ENCODE measurements around the gene SCUBE3.

SCUBE3 gene

GRCh38 chr6:35184580-35185301 is 29.0 kb upstream of the SCUBE3 start:
- peaks cover 0 to 3% of the 10 kb centered on the region in 2 donors for H3K4me1 ChIP-seq (ENCODE audit: control insufficient read depth in 2 of 2, insufficient read depth in 1 of 2, low read depth in 1 of 2, low read length in 2 of 2)
- H3K4me3 ChIP-seq (ENCODE audit: low read length in 2 of 2) = no peak overlapping the region
- no peak overlapping the region for H3K4me2 ChIP-seq (ENCODE audit: insufficient read depth, low read length, poor library complexity, severe bottlenecking)
- H3K27me3 ChIP-seq (ENCODE audit: control insufficient read depth in 3 of 3, insufficient read depth in 3 of 3, low read depth in 1 of 3, low read length in 3 of 3) = peaks cover 0 to 6% (median 0%) of the 10 kb centered on the region in 3 experiments
- no peak overlapping the region for H2BK5ac ChIP-seq (ENCODE audit: low read length)
- no peak for DNase-seq (ENCODE audit: low spot score)
- H2BK12ac ChIP-seq (ENCODE audit: low read length) = no peak overlapping the region
- H2AFZ ChIP-seq (ENCODE audit: low read length) = no peak overlapping the region
- no peaks in the 10 kb centered on the region for H3K79me1 ChIP-seq (ENCODE audit: low read depth, low read length)
- H3K27ac ChIP-seq (replicated peaks; ENCODE audit: low read length) = no peak overlapping the region
- no CpG with 5 or more reads among the region's 9 CpGs for WGBS, 2 donors (ENCODE audit: extremely low coverage in 2 of 2, insufficient read length in 2 of 2, insufficient replicate concordance in 1 of 2)
- H3K36me3 ChIP-seq (replicated peaks in 1 of 2; ENCODE audit: control insufficient read depth in 2 of 2, insufficient read depth in 2 of 2, low read length in 2 of 2) = no peaks in the 10 kb centered on the region
- H2BK15ac ChIP-seq (ENCODE audit: low read length) = no peak overlapping the region
- H3K9me3 ChIP-seq (replicated peaks in 1 of 2; ENCODE audit: control insufficient read depth in 2 of 2, insufficient read depth in 1 of 2, low read depth in 1 of 2, low read length in 2 of 2) = peaks cover 0 to 5% of the 10 kb centered on the region in 2 donors
- H3K4ac ChIP-seq (ENCODE audit: low read length) = no peak overlapping the region
- H3K14ac ChIP-seq (ENCODE audit: low read length) = no peak overlapping the region
- H4K91ac ChIP-seq (ENCODE audit: low read depth, low read length, poor library complexity) = no peak overlapping the region
- H3K9ac ChIP-seq (ENCODE audit: low read depth, low read length, poor library complexity) = no peak overlapping the region
- no peak overlapping the region for H2AK5ac ChIP-seq (ENCODE audit: low read depth, low read length)
- H3K23ac ChIP-seq (ENCODE audit: low read depth, low read length, poor library complexity) = no peak overlapping the region
- no peak overlapping the region for H2BK120ac ChIP-seq (ENCODE audit: low read depth, low read length)
- no peak overlapping the region for H3K18ac ChIP-seq (ENCODE audit: low read length)
- H4K8ac ChIP-seq (ENCODE audit: low read depth, low read length) = no peak overlapping the region

DNA sequence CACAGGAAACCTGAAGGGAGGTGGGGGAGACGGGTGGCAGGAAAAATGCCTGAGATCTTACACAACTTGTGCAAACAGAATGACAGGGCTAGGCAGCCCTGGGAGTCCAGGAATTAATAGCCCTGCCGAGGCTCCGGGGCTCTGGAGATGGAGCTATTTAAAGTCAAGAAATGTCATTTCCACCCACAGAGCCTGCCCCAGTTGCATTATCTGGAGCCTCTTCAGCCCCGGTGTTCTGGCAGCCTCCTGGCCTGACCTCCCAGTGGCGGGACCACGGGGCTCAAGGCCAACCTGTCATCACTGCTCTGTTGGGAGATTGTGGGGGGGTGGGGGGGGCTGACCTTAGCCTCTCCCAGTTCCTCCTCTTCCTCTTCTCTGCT is 28.5 kb upstream of the SCUBE3 start:
- Histone ChIP-seq H4K8ac (ENCODE audit: low read depth, low read length) (no peak overlapping the region), H3K14ac (ENCODE audit: low read length) (no peak overlapping the region), H2BK12ac (ENCODE audit: low read length) (no peak overlapping the region), H2AK5ac (ENCODE audit: low read depth, low read length) (no peak overlapping the region), H3K18ac (ENCODE audit: low read length) (no peak overlapping the region), H3K9ac (ENCODE audit: low read depth, low read length, poor library complexity) (no peak overlapping the region), H3K4ac (ENCODE audit: low read length) (no peak overlapping the region), H3K36me3 (replicated peaks in 1 of 2; ENCODE audit: control insufficient read depth in 2 of 2, insufficient read depth in 2 of 2, low read length in 2 of 2) (no peaks in the 10 kb centered on the region), H2BK5ac (ENCODE audit: low read length) (no peak overlapping the region), H3K27me3 (ENCODE audit: control insufficient read depth in 3 of 3, insufficient read depth in 3 of 3, low read depth in 1 of 3, low read length in 3 of 3) (peaks cover 0 to 6% (median 0%) of the 10 kb centered on the region in 3 experiments), H4K91ac (ENCODE audit: low read depth, low read length, poor library complexity) (no peak overlapping the region), H2BK15ac (ENCODE audit: low read length) (no peak overlapping the region), H3K9me3 (replicated peaks in 1 of 2; ENCODE audit: control insufficient read depth in 2 of 2, insufficient read depth in 1 of 2, low read depth in 1 of 2, low read length in 2 of 2) (peaks cover 0 to 6% of the 10 kb centered on the region in 2 donors), H3K4me2 (ENCODE audit: insufficient read depth, low read length, poor library complexity, severe bottlenecking) (no peak overlapping the region), H3K23ac (ENCODE audit: low read depth, low read length, poor library complexity) (no peak overlapping the region), H3K79me1 (ENCODE audit: low read depth, low read length) (no peaks in the 10 kb centered on the region), H3K27ac (replicated peaks; ENCODE audit: low read length) (no peak overlapping the region), H2BK120ac (ENCODE audit: low read depth, low read length) (no peak overlapping the region), H3K4me3 (ENCODE audit: low read length in 2 of 2) (no peak overlapping the region), H2AFZ (ENCODE audit: low read length) (no peak overlapping the region), H3K4me1 (ENCODE audit: control insufficient read depth in 2 of 2, insufficient read depth in 1 of 2, low read depth in 1 of 2, low read length in 2 of 2) (peaks cover 0 to 3% of the 10 kb centered on the region in 2 donors)
- DNase-seq (ENCODE audit: low spot score) = no peak
- no CpG with 5 or more reads among the region's 6 CpGs for WGBS, 2 donors (ENCODE audit: extremely low coverage in 2 of 2, insufficient read length in 2 of 2, insufficient replicate concordance in 1 of 2)

GRCh38 chr6:35185971-35186370 is 27.8 kb upstream of the SCUBE3 start:
- Histone ChIP-seq H3K23ac (ENCODE audit: low read depth, low read length, poor library complexity) (no peak overlapping the region), H3K27me3 (ENCODE audit: control insufficient read depth in 3 of 3, insufficient read depth in 3 of 3, low read depth in 1 of 3, low read length in 3 of 3) (peaks cover 0 to 6% (median 0%) of the 10 kb centered on the region in 3 experiments), H3K4me3 (ENCODE audit: low read length in 2 of 2) (no peak overlapping the region), H3K4me1 (ENCODE audit: control insufficient read depth in 2 of 2, insufficient read depth in 1 of 2, low read depth in 1 of 2, low read length in 2 of 2) (peaks cover 0 to 3% of the 10 kb centered on the region in 2 donors), H3K27ac (replicated peaks; ENCODE audit: low read length) (no peak overlapping the region), H2BK12ac (ENCODE audit: low read length) (no peak overlapping the region), H2BK15ac (ENCODE audit: low read length) (no peak overlapping the region), H4K91ac (ENCODE audit: low read depth, low read length, poor library complexity) (no peak overlapping the region), H3K9ac (ENCODE audit: low read depth, low read length, poor library complexity) (no peak overlapping the region), H2BK5ac (ENCODE audit: low read length) (no peak overlapping the region), H3K14ac (ENCODE audit: low read length) (no peak overlapping the region), H2BK120ac (ENCODE audit: low read depth, low read length) (no peak overlapping the region), H2AK5ac (ENCODE audit: low read depth, low read length) (peak overlapping the region; percentile 30), H3K18ac (ENCODE audit: low read length) (peak overlapping the region; percentile 32), H3K4me2 (ENCODE audit: insufficient read depth, low read length, poor library complexity, severe bottlenecking) (no peak overlapping the region), H2AFZ (ENCODE audit: low read length) (no peak overlapping the region), H3K79me1 (ENCODE audit: low read depth, low read length) (no peaks in the 10 kb centered on the region), H3K9me3 (replicated peaks in 1 of 2; ENCODE audit: control insufficient read depth in 2 of 2, insufficient read depth in 1 of 2, low read depth in 1 of 2, low read length in 2 of 2) (peaks cover 0 to 6% of the 10 kb centered on the region in 2 donors), H3K36me3 (replicated peaks in 1 of 2; ENCODE audit: control insufficient read depth in 2 of 2, insufficient read depth in 2 of 2, low read length in 2 of 2) (no peaks in the 10 kb centered on the region), H3K4ac (ENCODE audit: low read length) (no peak overlapping the region), H4K8ac (ENCODE audit: low read depth, low read length) (no peak overlapping the region)
- no CpG with 5 or more reads among the region's 1 CpG for WGBS, 2 donors (ENCODE audit: extremely low coverage in 2 of 2, insufficient read length in 2 of 2, insufficient replicate concordance in 1 of 2)
- no peak for DNase-seq (ENCODE audit: low spot score)

DNA sequence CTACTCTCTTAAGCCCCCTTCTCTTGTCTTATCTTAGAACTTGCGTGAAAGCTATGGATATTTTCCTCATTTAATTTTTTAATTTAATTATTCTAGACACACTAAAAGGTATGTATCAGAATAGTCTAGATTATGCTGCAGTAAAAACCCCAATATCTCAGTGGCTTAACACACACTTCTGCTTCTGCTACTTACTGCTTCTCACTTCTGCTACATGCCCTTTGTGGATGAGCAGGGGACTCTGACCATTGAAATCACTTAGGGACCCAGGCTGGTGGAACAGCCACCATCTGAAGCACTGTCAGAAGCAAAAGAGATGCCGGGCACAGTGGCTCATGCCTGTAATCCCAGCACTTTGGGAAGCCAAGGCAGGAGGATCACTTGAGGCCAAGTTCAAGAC is 27.2 kb upstream of the SCUBE3 start:
- no CpG with 5 or more reads among the region's 2 CpGs for WGBS, 2 donors (ENCODE audit: extremely low coverage in 2 of 2, insufficient read length in 2 of 2, insufficient replicate concordance in 1 of 2)

More for the DNA sequence above, 27.2 kb upstream of the SCUBE3 start:
- Histone ChIP-seq H3K23ac (ENCODE audit: low read depth, low read length, poor library complexity) (no peak overlapping the region), H3K18ac (ENCODE audit: low read length) (no peak overlapping the region), H3K4me3 (ENCODE audit: low read length in 2 of 2) (no peak overlapping the region), H4K91ac (ENCODE audit: low read depth, low read length, poor library complexity) (no peak overlapping the region), H2BK120ac (ENCODE audit: low read depth, low read length) (no peak overlapping the region), H3K9me3 (replicated peaks in 1 of 2; ENCODE audit: control insufficient read depth in 2 of 2, insufficient read depth in 1 of 2, low read depth in 1 of 2, low read length in 2 of 2) (peaks cover 0 to 6% of the 10 kb centered on the region in 2 donors), H3K27me3 (ENCODE audit: control insufficient read depth in 3 of 3, insufficient read depth in 3 of 3, low read depth in 1 of 3, low read length in 3 of 3) (peaks cover 0 to 8% (median 0%) of the 10 kb centered on the region in 3 experiments), H3K36me3 (replicated peaks in 1 of 2; ENCODE audit: control insufficient read depth in 2 of 2, insufficient read depth in 2 of 2, low read length in 2 of 2) (no peaks in the 10 kb centered on the region), H2BK15ac (ENCODE audit: low read length) (no peak overlapping the region), H2AFZ (ENCODE audit: low read length) (no peak overlapping the region), H3K4ac (ENCODE audit: low read length) (no peak overlapping the region), H2AK5ac (ENCODE audit: low read depth, low read length) (no peak overlapping the region), H3K14ac (ENCODE audit: low read length) (no peak overlapping the region), H3K79me1 (ENCODE audit: low read depth, low read length) (no peaks in the 10 kb centered on the region), H4K8ac (ENCODE audit: low read depth, low read length) (no peak overlapping the region), H3K4me2 (ENCODE audit: insufficient read depth, low read length, poor library complexity, severe bottlenecking) (no peak overlapping the region), H2BK5ac (ENCODE audit: low read length) (no peak overlapping the region), H2BK12ac (ENCODE audit: low read length) (no peak overlapping the region), H3K4me1 (ENCODE audit: control insufficient read depth in 2 of 2, insufficient read depth in 1 of 2, low read depth in 1 of 2, low read length in 2 of 2) (peaks cover 0 to 3% of the 10 kb centered on the region in 2 donors), H3K9ac (ENCODE audit: low read depth, low read length, poor library complexity) (no peak overlapping the region), H3K27ac (replicated peaks; ENCODE audit: low read length) (no peak overlapping the region)
- DNase-seq (ENCODE audit: low spot score) = no peak

Measured in neuronal stem cell (in vitro differentiated cells).